ENCODE results near the gene ITGAL. TPM values are rescaled to one million over a fixed set of nuclear protein-coding genes. Genes with fewer than 3 reads are reported as not detected.

The ITGAL gene
- total RNA-seq, 4 donors from 2014 or later, result 1.8 to 33.7 (median 6.7) TPM

- peak overlapping the region in 1 of 4 donors; percentile 25 for H3K27ac ChIP-seq
- intact Hi-C loops (cut with DNase I; ENCODE audit: low total_unique reads) (no loop called here), in situ Hi-C loops (cut with MboI; ENCODE audit: low pct_ligation_motif_present in 1 of 4, low pct_unique_long_range_greater_than_20kb in 1 of 4, low sequenced_read_pairs in 3 of 4) (loop anchor here in 1 of 4 donors (25.0 kb wide), 1 partner anchor 114 kb away; the partner anchor contains the start of genes DCTPP1 and SEPHS2)
- 48 to 58% methylated on average over 3 of the region's 3 CpGs for WGBS, 2 donors (ENCODE audit: low coverage in 1 of 2)
- no peaks in the 10 kb centered on the region for H3K27me3 ChIP-seq
- no peak for TF ChIP-seq CTCF (IDR thresholded peaks at IDR 0.05)
- no peak for TF ChIP-seq POLR2AphosphoS5 (IDR thresholded peaks at IDR 0.05)
- TF ChIP-seq EP300 (IDR thresholded peaks at IDR 0.05; ENCODE audit: low read depth), result no peak
- TF ChIP-seq POLR2A (IDR thresholded peaks at IDR 0.05), result no peak
- no peak for DNase-seq
- no peaks in the 10 kb centered on the region for H3K9me3 ChIP-seq
- no peak overlapping the region for H3K4me3 ChIP-seq
- peaks cover 9 to 39% (median 23%) of the 10 kb centered on the region in 4 donors for H3K4me1 ChIP-seq
- H3K36me3 ChIP-seq, result peaks cover 0 to 13% (median 3%) of the 10 kb centered on the region in 4 donors
Measured at GRCh38 chr16:30551781-30552180, 79.2 kb downstream of the ITGAL start.

DNA sequence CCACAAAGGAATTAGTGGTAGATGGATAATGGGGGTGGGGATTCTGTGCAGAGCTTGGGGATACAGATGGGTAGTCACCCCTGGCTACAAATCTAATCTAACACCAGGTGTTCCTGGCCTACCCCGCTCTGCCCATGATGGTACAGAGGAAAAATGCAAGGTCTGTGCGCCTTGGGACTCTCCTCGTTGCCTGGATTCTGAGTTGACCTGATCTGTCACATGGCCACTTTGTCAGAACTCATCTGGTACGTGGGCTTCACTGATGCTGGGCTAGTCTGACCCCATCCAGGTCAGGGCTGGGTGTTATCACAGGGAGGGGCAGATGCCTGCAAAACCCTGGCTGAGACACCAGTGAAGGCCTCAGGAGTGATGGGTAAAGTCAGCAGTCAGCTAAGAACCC is 80.4 kb downstream of the ITGAL start:
- WGBS, 2 donors (ENCODE audit: low coverage in 1 of 2), result 60 to 94% methylated on average over 1 to 4 of the region's 4 CpGs
- DNase-seq, result no peak
- Histone ChIP-seq H3K36me3 (peaks cover 0 to 13% (median 3%) of the 10 kb centered on the region in 4 donors), H3K27ac (no peak overlapping the region), H3K27me3 (no peaks in the 10 kb centered on the region), H3K4me1 (peaks cover 15 to 40% (median 31%) of the 10 kb centered on the region in 4 donors), H3K4me3 (no peak overlapping the region), H3K9me3 (no peaks in the 10 kb centered on the region)
- TF ChIP-seq EP300 (IDR thresholded peaks at IDR 0.05; ENCODE audit: low read depth), result no peak
- no peak for TF ChIP-seq POLR2A (IDR thresholded peaks at IDR 0.05)
- TF ChIP-seq CTCF (IDR thresholded peaks at IDR 0.05), result no peak
- intact Hi-C loops (cut with DNase I; ENCODE audit: low total_unique reads) (no loop called here), in situ Hi-C loops (cut with MboI; ENCODE audit: low pct_ligation_motif_present in 1 of 4, low pct_unique_long_range_greater_than_20kb in 1 of 4, low sequenced_read_pairs in 3 of 4) (loop anchor here in 1 of 4 donors (25.0 kb wide), 1 partner anchor 116 kb away; the partner anchor contains the start of genes DCTPP1 and SEPHS2)

GRCh38 chr16:30553393-30553899 is 80.9 kb downstream of the ITGAL start:
- H3K36me3 ChIP-seq, result peaks cover 0 to 13% (median 3%) of the 10 kb centered on the region in 4 donors
- WGBS, 2 donors (ENCODE audit: low coverage in 1 of 2), result 75 to 83% methylated on average over 1 to 2 of the region's 2 CpGs
- peaks cover 15 to 37% (median 30%) of the 10 kb centered on the region in 4 donors for H3K4me1 ChIP-seq
- TF ChIP-seq POLR2AphosphoS5 (IDR thresholded peaks at IDR 0.05) (no peak), CTCF (IDR thresholded peaks at IDR 0.05) (no peak), EP300 (IDR thresholded peaks at IDR 0.05; ENCODE audit: low read depth) (no peak), POLR2A (IDR thresholded peaks at IDR 0.05) (no peak)
- H3K27me3 ChIP-seq, result no peaks in the 10 kb centered on the region
- no peak overlapping the region for H3K4me3 ChIP-seq
- no peak for DNase-seq
- no peaks in the 10 kb centered on the region for H3K9me3 ChIP-seq
- intact Hi-C loops (cut with DNase I; ENCODE audit: low total_unique reads), result no loop called here
- in situ Hi-C loops (cut with MboI; ENCODE audit: low pct_ligation_motif_present in 1 of 4, low pct_unique_long_range_greater_than_20kb in 1 of 4, low sequenced_read_pairs in 3 of 4), result loop anchor here in 1 of 4 donors (25.0 kb wide), 1 partner anchor 116 kb away; the partner anchor contains the start of genes DCTPP1 and SEPHS2
- H3K27ac ChIP-seq, result no peak overlapping the region

- Histone ChIP-seq H3K9me3 (no peaks in the 10 kb centered on the region), H3K4me3 (no peak overlapping the region), H3K27ac (no peak overlapping the region), H3K4me1 (peaks cover 21 to 39% (median 28%) of the 10 kb centered on the region in 4 donors), H3K27me3 (no peaks in the 10 kb centered on the region), H3K36me3 (peaks cover 0 to 13% (median 3%) of the 10 kb centered on the region in 4 donors)
- no peak for TF ChIP-seq POLR2A (IDR thresholded peaks at IDR 0.05)
- no peak for TF ChIP-seq EP300 (IDR thresholded peaks at IDR 0.05; ENCODE audit: low read depth)
- TF ChIP-seq CTCF (IDR thresholded peaks at IDR 0.05), result no peak
- TF ChIP-seq POLR2AphosphoS5 (IDR thresholded peaks at IDR 0.05), result no peak
- intact Hi-C loops (cut with DNase I; ENCODE audit: low total_unique reads) (no loop called here), in situ Hi-C loops (cut with MboI; ENCODE audit: low pct_ligation_motif_present in 1 of 4, low pct_unique_long_range_greater_than_20kb in 1 of 4, low sequenced_read_pairs in 3 of 4) (loop anchor here in 1 of 4 donors (25.0 kb wide), 1 partner anchor 117 kb away; the partner anchor contains the start of genes DCTPP1 and SEPHS2)
- no peak for DNase-seq
- 94% methylated on average over 9 of the region's 18 CpGs; no CpG with 5 or more reads in 1 of the 2 donors for WGBS, 2 donors (ENCODE audit: low coverage in 1 of 2)
Measured at GRCh38 chr16:30554557-30555314, 82.2 kb downstream of the ITGAL start.

Data from transverse colon (tissue), 4 donors.